GM21390 (cell line): Measurements from ENCODE around the gene CLMN.

Experiments used
- ATAC-seq: cut with Tn5 transposase; IDR thresholded peaks from one replicate; pipeline ENCODE4 v1.9.1; 2021; ENCODE audit not compliant: unreplicated experiment

The CLMN gene

DNA sequence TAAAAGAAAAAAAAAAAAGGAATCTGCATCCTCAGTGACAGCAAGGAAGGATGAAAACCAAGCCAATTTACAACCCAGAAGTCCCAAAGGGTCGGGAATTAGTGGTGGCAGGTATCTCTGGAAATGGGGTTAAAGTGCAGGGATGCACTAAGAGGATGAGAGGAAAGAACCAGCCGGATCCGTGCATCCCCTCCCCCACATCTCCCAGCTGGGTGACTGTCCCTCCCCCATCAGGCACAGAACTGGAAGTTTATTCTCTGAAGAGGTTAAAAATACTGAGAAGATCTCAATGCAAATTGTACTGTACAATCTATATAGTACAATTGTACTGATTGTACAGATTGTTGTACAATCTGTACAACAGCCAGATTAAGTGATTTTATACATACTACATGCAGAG, 15.4 kb downstream of the CLMN start:
- no peak for ATAC-seq

DNA sequence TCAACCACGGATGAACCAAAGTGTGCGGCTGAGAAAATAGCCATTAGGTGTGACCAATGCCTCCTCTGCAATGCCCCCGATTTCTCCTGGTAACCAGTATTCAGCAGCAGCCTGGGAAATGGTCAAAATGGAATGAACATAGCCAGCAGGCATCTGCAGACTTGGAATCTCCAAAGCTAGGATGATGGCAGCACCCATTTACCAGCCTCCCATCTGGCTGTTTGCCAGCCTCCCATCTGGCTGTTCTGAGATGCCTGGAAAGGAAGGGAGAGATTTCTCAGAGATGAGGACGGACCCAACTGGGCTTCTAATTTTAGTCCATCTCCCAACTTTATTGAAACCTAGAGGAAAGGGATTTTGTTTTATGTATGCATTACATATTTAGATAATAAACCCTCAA, 16.2 kb downstream of the CLMN start:
- no peak for ATAC-seq

DNA sequence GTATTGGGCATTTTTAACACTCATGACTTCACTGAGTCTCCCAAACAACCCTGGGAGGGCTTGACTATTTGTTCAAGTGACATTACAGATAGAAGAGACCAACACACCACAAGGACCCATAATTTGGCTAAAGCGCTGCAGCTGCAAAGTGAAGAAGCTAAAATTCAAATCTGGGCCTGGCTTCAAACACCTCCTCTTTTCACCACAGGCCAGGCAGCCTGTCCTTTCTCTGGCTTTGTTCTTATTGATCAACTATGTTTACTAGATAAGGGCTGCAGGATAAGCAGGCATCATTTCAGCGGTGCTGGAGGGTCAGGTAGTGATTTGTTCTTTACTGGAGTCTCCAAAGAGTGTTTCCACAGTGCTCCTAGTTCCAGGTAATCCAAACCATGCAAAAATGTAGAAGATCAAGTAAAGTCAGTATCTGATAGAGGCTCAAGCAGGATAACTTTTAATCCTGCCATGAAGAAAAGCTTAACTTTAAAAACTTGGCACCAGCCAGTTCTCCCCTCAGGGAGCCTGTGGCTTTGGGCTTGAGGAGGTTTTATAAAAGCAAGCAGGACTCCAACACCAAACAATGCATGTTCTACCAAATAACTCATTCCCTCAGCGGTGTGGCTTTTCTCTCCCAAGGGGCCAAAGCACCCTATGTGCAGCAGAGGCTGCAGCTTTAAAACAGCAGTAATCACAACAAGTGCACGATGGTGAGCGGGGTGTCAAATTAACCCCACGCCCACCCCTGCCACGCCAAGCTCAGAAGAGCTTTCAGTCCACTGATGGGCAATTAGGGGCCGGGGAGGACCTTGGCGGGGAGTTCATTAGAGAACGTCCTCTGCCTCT, 16.8 kb downstream of the CLMN start:
- ATAC-seq, result no peak

- ATAC-seq, result no peak
Measured at GRCh38 chr14:95301527-95302187, 18.1 kb downstream of the CLMN start.

GRCh38 chr14:95300697-95301526, 18.8 kb downstream of the CLMN start:
- ATAC-seq, result no peak

DNA sequence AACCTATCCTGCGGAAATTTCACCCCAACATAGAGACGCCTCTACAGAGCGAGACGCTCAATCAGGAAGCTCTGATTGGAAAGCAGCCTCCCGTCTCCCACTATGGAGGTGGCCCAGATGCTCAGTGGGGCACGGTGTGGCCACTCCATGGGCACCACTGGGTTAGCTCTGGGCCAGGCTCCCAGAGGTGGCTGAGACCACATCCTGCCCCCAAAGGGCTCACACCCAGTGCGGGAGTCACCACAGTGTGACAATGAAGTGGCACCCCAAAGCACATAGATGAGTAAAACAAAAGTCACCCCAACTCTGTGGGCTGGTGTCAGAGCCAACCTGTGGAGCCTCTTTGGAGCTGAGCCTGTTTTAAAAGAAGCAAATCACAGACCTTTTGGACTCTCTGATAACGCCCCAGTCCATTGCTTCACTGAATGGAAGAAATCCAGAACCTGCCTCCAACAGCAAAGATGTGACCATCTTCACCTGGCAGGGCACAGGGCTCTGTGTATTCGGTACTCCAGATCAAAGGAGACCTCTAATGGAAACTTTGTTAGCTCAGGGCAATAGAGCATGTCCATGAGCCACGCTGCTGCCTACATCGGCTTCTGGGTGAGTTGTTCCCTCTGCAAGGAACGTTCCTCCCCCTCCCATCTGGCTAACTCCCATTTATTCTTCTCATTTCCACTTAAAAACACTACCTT, 19.6 kb downstream of the CLMN start:
- ATAC-seq, result no peak

DNA sequence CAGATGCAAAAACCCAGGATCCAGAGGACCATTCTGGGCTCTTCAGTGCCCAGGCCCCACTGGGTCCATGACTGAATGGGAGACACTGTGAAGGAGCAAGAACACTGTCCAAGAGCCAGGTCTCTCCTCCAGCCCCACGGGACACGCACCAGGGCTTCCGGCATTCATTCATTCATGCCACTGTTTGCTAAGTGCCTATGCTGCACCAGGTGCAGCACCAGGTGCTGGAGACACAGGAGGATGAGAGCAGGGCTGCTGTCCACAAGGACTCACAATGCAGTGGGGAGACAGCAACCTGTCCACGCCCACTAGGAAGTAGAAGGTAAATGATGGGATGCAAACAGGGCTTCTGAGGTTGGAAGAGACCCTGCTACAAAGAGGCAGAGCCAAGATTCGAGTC, 20.4 kb downstream of the CLMN start:
- ATAC-seq, result no peak

DNA sequence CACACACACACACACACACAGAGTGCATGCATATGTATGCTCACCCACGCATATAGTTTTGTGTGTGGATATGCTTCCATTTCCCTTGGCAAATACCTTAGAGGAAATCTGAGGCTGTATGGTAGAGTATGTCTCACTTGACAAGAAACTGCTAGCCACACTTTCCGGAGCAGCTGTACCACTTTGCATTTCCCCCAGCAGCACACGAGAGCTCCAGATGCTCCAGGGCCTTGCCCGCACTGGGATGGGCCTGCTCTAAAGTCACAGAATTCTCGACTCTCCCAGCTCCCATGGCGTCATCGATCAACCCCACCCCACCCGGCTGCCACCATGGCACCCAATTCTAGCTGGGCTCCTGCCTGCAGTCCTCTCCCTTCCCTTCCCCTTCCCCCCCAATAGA, 21.9 kb downstream of the CLMN start:
- ATAC-seq, result no peak

- ATAC-seq, result no peak
Measured at GRCh38 chr14:95296966-95297365, 22.7 kb downstream of the CLMN start.

- no peak for ATAC-seq
Measured at GRCh38 chr14:95295600-95296376, 23.9 kb downstream of the CLMN start.

GRCh38 chr14:95294834-95295599, 24.7 kb downstream of the CLMN start:
- no peak for ATAC-seq

GRCh38 chr14:95294320-95294719, 25.4 kb downstream of the CLMN start:
- ATAC-seq, result no peak

DNA sequence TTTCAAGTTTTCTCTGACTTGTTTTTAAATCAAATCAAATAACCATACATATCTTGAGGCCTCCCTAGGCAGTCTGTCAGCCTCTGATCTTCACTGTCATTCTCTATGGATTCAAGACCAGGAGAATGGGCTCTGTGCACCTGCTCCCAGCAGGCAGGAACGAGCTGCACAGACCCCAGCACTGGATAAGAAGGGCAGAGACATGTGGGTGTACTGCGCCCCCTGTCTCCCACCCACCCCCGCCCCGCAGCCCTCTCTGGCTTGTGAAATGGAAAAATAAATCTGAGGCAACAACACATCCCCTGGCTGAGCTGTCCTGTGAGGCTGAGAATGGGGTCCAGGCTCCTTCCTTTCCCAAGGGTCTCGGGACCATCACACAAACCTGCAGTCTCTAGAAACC, 26.3 kb downstream of the CLMN start:
- no peak for ATAC-seq

GRCh38 chr14:95292660-95293425, 26.9 kb downstream of the CLMN start:
- no peak for ATAC-seq

DNA sequence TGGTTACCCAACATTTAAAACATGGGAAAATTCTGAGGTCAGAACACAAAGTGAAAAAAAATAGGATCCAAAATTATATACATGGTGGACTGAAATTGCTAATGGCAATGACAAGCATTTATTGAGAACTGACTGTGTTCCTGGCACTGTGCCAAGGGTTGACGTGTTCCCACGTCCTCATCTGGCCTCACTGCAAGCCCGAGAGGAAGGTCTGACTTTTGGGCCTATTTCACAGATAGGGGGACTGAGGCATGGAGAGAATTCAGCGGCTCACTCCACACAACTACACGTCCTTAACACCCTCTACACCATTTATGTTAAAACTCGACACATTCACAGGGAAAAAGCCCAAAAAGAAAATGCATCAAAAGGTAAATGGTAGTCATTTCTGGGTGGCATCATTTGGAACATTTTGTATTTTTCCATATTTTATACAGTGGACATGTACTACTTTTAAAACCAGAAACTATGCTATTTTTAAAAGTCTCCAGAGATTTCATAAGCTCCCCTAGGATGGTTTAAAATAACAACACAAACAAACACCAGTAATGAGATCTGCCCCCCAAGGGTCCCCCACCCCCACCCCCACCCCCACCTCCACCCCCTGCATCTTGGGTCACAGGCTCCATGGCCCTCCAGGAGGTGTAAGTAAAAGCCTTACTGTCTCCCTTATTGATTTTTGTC, 27.7 kb downstream of the CLMN start:
- ATAC-seq, result no peak

GRCh38 chr14:95290871-95291431, 28.8 kb downstream of the CLMN start:
- ATAC-seq, result no peak

GRCh38 chr14:95290021-95290420, 29.7 kb downstream of the CLMN start:
- no peak for ATAC-seq
